ENCODE results near the gene PRR35.

PRR35 gene

GRCh38 chr16:549544-550263, 10.5 kb upstream of the PRR35 start:
- DNase-seq: no peak

DNA sequence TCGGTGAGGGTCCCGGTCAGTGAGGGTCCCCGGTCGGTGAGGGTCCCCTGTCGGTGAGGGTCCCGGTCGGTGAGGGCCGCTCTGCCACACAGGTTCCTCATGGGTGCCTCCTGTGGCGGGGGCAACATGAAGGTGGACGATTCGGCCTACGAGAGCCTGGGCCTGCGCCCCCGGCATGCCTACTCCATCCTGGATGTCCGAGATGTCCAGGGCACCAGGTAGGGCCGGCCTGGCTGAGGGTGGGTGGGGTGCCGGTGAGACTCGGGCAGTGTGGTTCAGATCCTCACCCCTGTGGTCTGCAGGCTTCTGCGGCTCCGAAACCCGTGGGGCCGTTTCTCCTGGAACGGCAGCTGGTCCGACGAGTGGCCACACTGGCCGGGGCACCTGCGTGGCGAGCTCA, 9.0 kb upstream of the PRR35 start:
- DNase-seq: no peak

- DNase-seq: no peak
Measured at GRCh38 chr16:552171-552570, 8.0 kb upstream of the PRR35 start.

- no peak for DNase-seq
Measured at GRCh38 chr16:553601-554296, 6.4 kb upstream of the PRR35 start.

GRCh38 chr16:554297-554621, 5.9 kb upstream of the PRR35 start:
- DNase-seq: no peak

- no peak for DNase-seq
Measured at GRCh38 chr16:554640-555365, 5.4 kb upstream of the PRR35 start.

DNA sequence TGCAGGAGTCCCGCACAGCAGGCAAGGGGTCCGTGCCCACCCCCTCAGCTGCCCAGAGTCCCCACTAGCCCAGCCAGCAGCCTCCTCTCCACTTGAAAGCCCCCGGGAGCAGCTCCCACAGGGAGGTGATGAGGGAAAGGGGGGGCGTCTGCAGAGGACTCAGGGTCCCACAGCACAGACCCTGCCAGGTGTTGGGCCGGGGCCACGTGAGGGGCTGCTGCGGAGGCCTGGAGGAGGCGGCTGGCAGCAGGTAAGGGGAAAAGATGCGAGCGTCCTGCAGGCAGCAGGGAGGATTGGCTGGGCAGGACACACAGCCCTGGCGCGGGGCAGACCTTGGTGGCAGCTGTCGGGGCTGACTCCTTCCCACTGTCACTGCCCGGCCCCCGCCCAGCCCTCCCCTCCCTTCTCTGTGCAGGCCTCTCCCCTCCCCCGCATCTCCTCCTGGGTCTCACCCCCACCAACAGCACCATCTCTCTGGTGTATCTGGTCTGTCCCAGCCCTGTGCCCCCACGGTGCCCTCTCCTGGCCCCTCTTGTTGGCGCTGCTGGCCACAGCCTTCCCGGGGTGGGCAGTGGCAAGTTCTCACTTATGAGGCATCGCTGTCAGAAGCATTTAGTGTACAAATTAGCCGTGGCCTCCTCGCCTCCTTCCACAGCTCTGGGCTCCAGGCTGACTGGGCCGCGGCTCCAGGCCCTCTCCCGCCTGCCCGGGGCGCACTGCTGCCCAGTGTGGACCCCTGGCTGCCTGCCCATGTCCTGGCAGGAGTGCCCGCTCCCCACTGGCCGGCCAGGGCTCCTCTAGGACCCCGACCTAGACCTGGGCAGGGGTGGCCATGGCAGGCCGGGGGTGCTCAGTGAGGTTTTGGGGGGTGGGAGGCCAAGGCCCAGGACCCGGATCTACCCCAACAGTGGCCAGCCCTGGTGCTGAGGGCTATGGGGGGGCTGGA, 4.4 kb upstream of the PRR35 start:
- no peak for DNase-seq

GRCh38 chr16:556474-557173, 3.6 kb upstream of the PRR35 start:
- DNase-seq: no peak

- DNase-seq: no peak
Measured at GRCh38 chr16:557463-558297, 2.5 kb upstream of the PRR35 start.

DNA sequence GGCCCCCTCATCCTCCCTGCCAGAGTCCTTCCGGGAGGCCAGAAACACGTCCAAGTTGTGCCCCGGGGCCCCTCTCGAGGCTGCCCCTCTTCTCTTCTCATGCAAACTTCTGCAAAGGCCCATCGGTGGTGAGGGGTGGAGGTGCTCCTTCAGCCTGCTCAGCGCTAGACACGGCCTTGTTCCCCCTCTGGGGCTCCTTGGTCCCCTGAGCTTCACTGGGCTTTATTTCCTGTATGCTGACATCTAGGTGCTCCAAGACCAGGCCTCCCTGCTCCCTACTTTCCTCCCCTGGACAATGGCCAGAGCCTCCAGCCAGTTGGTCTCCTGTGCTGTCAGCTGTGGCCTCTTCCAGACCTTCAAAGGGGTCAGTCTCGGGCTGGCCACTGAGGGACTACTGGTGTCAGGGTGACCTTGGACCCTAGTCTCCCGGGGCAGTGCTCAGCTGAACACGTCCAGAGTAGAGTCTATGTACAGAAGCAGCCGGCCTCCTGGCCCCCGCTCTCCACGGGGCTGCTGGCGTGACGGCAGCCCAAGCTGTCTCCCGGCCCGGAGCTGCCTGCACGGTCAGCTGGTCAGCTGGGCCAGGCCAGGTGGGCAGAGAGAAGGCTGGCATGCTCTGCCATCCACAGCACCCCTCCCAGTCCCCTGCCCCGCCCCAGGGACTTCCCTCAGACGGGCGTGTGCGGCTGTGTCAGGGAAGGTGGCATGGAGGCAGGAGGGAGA, 1.7 kb upstream of the PRR35 start:
- DNase-seq: no peak

DNA sequence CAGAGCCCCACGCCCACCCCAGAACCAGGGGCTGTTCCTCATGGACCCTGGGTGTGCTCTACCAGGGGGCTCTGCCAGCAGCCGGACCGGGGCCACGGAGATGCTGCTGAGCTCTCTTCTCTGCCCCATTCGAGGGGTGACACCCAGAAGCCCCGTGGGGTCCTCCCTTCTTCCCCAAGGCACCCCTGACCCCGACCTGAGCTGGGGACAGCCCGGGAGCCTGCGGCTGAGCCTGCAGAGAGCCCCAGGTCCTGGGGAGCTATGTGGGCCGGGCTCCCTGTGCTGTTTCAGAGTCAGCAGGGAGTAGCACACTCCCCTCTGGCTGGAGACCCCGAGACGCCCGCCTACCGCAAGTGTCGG, 1.2 kb upstream of the PRR35 start:
- no peak for DNase-seq

DNA sequence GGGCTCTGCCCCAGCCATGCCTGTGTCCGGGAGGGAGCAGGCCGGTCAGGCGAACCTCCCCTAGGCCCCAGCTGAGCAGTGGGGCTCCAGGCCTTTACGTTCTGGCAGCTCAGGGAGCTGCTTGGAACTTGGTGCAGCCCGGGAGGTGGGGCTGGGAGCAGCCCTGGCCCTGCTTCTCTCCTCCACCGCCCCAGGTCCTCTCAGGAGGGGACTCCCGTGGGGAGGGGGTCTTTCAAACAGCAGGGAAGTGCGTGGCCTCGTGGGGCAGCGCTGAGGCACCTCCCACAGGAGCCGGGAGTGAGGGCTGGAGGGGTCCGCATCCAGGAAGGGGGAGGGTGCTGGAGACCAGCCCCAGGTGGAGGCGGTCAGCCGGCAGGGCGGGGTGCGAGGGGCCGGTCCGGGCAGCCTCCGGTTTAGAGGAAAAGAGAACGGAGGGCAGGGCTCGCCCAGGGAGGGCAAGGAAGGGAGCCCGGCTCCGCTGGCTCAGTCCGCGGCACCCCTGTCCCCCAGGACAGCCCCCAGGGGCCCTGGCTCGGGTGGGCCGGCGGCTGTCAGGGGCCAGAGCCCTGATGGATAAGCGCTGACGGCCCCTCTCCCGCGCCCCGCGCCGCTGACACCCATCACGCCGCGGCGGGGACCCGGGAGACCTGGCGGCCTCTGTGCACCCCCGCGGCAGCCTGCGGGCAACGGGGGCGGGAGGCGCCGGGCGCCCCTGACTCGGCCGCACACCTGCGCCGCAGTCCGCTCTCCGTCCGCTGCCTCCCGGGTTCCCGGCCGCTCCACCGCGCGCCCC, 587 bp upstream of the PRR35 start:
- no peak for DNase-seq

DNA sequence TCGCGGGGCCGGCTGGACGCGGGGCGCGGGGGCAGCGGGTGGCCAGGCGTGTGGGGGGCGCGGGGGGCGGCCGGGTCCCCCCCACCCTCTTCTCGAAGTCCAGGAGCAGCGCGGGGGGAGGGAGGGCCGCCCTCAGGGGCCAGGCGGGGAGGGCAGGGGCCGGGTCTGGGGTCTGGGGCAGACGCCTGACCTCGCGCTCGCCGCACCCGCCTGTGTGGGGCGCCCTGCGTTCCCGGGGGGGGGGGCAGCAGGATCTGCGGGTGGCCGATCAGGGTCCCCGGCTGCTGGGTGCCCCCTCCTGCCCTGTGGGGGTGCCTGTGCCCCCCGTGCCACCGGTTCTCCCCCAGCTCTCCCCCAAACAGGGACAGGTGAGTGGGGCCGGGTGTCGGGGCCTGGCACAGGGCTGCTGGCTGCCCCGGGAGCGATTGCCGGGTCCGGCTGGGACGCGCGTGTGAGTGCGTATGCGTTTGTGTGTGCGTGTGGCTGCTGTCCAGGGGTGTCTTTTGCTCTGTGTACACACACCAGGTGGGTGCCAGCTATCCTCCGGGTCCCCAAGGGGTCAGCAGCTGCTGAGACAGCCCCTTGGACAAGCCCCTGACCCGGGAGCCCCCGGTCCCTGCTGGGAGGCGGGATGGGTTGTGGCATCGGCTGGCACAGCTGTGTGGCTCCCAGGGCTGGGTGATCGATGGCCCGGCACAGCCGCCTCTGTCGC, 663 bp downstream of the PRR35 start:
- no peak for DNase-seq

DNA sequence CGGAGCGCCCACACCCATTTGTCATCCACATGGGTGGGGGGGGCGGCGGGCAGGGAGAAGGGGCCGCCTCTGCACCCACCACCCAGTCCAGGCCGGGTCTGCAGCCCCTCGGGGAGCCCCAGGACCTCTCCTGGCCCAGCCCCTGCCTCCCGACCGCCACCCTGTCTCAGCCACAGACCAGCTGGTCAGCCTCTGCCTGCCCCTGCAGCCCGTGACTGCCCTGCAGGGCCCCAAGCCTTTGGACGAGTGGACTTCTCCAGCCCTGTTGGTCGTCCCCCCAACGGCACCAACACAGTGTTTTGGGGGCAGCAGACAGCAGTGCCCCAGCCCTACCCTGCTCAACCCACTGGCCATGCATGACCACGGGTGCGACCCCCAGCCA, 1.2 kb downstream of the PRR35 start:
- no peak for DNase-seq

DNA sequence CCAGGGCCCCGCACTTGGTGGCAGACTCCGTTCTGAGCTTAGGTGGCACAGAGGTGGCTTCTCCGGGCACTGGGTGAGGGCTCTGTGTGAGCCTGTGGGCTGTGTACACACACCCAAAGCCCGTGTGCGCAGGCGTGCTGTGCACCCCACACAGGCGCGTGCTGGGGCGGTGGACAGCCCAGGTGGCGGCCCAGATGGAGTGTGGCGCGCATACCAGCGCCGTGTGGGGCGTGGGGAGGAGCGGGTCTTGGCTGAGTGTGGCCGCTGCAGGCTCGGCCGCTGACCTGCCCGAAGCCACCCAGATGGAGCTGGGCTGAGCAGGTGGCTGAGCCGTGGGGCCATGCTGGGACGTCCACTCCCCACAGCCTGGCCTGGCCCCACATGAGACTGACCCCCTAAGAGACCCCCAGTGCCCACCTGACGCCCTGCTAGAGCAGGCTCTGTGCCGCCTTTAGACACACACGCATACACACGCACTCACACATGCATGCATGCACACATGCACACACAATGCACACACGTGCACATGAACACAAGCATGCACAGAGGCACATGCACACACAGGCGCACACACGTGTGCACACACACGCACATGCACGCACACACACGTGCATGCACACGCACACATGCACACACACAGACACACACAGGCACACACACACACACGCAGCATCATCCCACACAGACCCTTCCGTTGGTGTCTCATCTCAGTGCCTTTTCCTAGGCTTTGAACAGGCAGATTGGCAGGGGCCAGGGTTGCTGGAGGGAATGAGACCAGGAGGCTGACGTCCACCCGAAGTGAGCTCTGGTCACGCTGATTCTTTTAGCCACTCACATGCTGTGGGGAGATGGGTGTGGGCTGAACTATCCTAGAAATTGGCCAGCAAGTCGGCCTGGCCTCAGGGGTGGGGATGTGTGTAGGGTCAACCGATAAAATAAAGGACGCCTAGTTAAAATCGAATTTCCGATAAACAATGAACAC, 2.1 kb downstream of the PRR35 start:
- no peak for DNase-seq

DNA sequence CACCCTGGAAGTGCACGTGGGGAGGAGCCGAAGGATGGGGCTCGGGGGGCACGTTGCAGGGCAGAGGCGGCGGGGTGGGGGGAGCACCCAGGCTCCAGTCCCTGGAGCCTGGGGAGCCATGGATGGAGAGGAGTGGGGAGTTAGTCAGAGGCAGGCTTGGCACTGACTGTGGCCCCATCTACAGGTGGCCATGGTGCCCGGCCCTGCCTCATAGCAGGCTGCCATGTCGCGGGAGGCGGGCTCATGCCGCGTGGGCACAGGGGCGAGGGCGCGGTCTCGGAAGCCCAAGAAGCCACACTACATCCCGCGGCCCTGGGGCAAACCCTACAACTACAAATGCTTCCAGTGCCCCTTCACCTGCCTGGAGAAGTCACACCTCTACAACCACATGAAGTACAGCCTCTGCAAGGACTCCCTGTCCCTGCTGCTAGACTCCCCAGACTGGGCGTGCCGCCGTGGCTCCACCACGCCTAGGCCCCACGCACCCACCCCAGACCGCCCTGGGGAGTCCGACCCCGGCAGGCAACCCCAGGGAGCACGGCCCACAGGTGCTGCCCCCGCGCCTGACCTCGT, 3.0 kb downstream of the PRR35 start:
- no peak for DNase-seq

GRCh38 chr16:564690-565418, 4.7 kb downstream of the PRR35 start:
- DNase-seq: no peak

All from left hindlimb (tissue), 1 donor.